SK-N-SH (cell line): ENCODE measurements around the gene FAM241A. TPM values are rescaled to one million over a fixed set of nuclear protein-coding genes. Genes with fewer than 3 reads are reported as not detected.

ENCODE experiments used
- CTCF ChIA-PET: fragments of 300-600, 350-600 bp; formaldehyde crosslinking; extraction: SDS; loops from one replicate; lab custom pipeline; 2021; lab: Yijun Ruan, JAX
- POLR2A ChIA-PET: fragments of 350-600 bp; sonication (Branson Sonifier 250); formaldehyde crosslinking; extraction: SDS; loops from one replicate; lab custom pipeline; 2020; ENCODE audit warnings: antibody characterized with exemption, inconsistent platforms; lab: Yijun Ruan, JAX
- DNase-seq: peaks from one replicate; pipeline ENCODE4 v3.0.0; 2012
- H2AFZ ChIP-seq: fragments of 200-600 bp; sonication (generic); 2 replicates; pipeline ENCODE4 v1.8.1; 2016; ENCODE audit warnings: antibody characterized with exemption, mild to moderate bottlenecking, low read depth
- H3F3A ChIP-seq: fragments of 200-600 bp; sonication (generic); replicated peaks from 2 replicates; pipeline ENCODE3; 2016; ENCODE audit warnings: antibody characterized with exemption, mild to moderate bottlenecking; ENCODE audit not compliant: insufficient read depth
- H3K27ac ChIP-seq, 2 experiments: fragments of 200-500 bp in 1 of 2; fragments of 200-600 bp in 1 of 2; sonication (Bioruptor generic) in 1 of 2; sonication (generic), shearing (Covaris generic) in 1 of 2; 2 replicates each; pipeline versions ENCODE4 v1.5.1 to v1.6.1; 2014 to 2016; ENCODE audit warnings: low read depth in 2 of 2, inconsistent platforms in 1 of 2, low read length in 1 of 2, mild to moderate bottlenecking in 1 of 2, mixed read lengths in 1 of 2
- H3K27me3 ChIP-seq: fragments of 200-600 bp; sonication (generic), shearing (Covaris generic); 2 replicates; pipeline ENCODE4 v1.6.1; 2016; ENCODE audit warnings: mixed run types; ENCODE audit not compliant: insufficient read depth
- H3K36me3 ChIP-seq, 2 experiments: fragments of 200-500 bp in 1 of 2; fragments of 200-600 bp in 1 of 2; sonication (Bioruptor generic) in 1 of 2; sonication (generic) in 1 of 2; replicated peaks in 1 of 2; 2 replicates each; pipeline versions ENCODE3 to v1.5.1; 2014 to 2016; ENCODE audit warnings: low read length in 1 of 2, mild to moderate bottlenecking in 1 of 2; ENCODE audit not compliant: insufficient read depth in 2 of 2, control insufficient read depth in 1 of 2
- H3K4me1 ChIP-seq, 2 experiments: fragments of 200-500 bp in 1 of 2; fragments of 200-600 bp in 1 of 2; sonication (Bioruptor generic) in 1 of 2; sonication (generic), shearing (Covaris generic) in 1 of 2; 2 replicates each; pipeline versions ENCODE4 v1.5.1 to v1.6.1; 2014 to 2016; ENCODE audit warnings: low read depth in 1 of 2, low read length in 1 of 2, mixed run types in 1 of 2; ENCODE audit not compliant: insufficient read depth in 2 of 2, control insufficient read depth in 1 of 2
- H3K4me2 ChIP-seq: fragments of 200-600 bp; sonication (generic), shearing (Covaris generic); 2 replicates; pipeline ENCODE4 v1.6.1; 2017; ENCODE audit warnings: mixed run types
- H3K4me3 ChIP-seq, 2 experiments: fragments of 200-500 bp in 1 of 2; fragments of 200-600 bp in 1 of 2; sonication (Bioruptor generic) in 1 of 2; sonication (generic), shearing (Covaris generic) in 1 of 2; 2 replicates each; pipeline versions ENCODE4 v1.5.1 to v1.8.1; 2014 to 2016; ENCODE audit warnings: low read depth in 2 of 2, inconsistent platforms in 1 of 2, low read length in 1 of 2, mild to moderate bottlenecking in 1 of 2, mixed read lengths in 1 of 2, moderate library complexity in 1 of 2
- H3K79me2 ChIP-seq: fragments of 200-600 bp; sonication (generic); 2 replicates; pipeline ENCODE4 v1.8.1; 2017; ENCODE audit warnings: mild to moderate bottlenecking; ENCODE audit not compliant: insufficient read depth
- H3K9ac ChIP-seq: fragments of 200-600 bp; sonication (generic); 2 replicates; pipeline ENCODE4 v1.6.1; 2017; ENCODE audit warnings: mixed run types
- H3K9me2 ChIP-seq: fragments of 200-600 bp; sonication (generic); 2 replicates; pipeline ENCODE4 v1.6.1; 2017; ENCODE audit warnings: mixed run types
- H3K9me3 ChIP-seq: fragments of 200-600 bp; sonication (generic); 2 replicates; pipeline ENCODE4 v1.6.1; 2017; ENCODE audit warnings: mixed run types, mild to moderate bottlenecking, moderate library complexity
- H4K20me1 ChIP-seq: fragments of 200-600 bp; sonication (generic); 2 replicates; pipeline ENCODE4 v1.6.1; 2017; ENCODE audit warnings: mild to moderate bottlenecking, mixed run types; ENCODE audit not compliant: insufficient read depth
- CHD2 ChIP-seq: fragments of 150-350 bp; IDR thresholded peaks from 2 replicates; pipeline ENCODE4 v1.6.1; 2018; ENCODE audit warnings: low read length; ENCODE audit not compliant: partially characterized antibody
- EP300 ChIP-seq, 2 experiments: IDR thresholded peaks; 2 replicates each; pipeline versions ENCODE4 v1.4.0 to v1.6.1; 2012; ENCODE audit warnings: borderline replicate concordance in 1 of 2, low read depth in 1 of 2, low read length in 1 of 2
- EZH2phosphoT487 ChIP-seq: fragments of 200-600 bp; sonication (generic); IDR thresholded peaks from 2 replicates; pipeline ENCODE4 v1.6.1; 2017; ENCODE audit warnings: low read depth, mixed run types, mild to moderate bottlenecking, antibody characterized with exemption, moderate library complexity, borderline replicate concordance
- FOXJ3 ChIP-seq: sonication (generic); formaldehyde crosslinking; IDR thresholded peaks from 2 replicates; pipeline ENCODE4 v1.5.1; 2020; ENCODE audit warnings: mild to moderate bottlenecking, missing genetic modification reagents
- FOXM1 ChIP-seq: IDR thresholded peaks from 2 replicates; pipeline ENCODE4 v1.4.0; 2012; ENCODE audit warnings: low read depth, mild to moderate bottlenecking
- MXI1 ChIP-seq: IDR thresholded peaks from 2 replicates; pipeline ENCODE4 v1.6.1; 2012; ENCODE audit warnings: mild to moderate bottlenecking, low read depth, low read length, improper control_type of control experiment
- NFIC ChIP-seq: IDR thresholded peaks from 2 replicates; pipeline ENCODE4 v1.4.0; 2012; ENCODE audit warnings: borderline replicate concordance
- POLR2AphosphoS5 ChIP-seq: IDR thresholded peaks from 2 replicates; pipeline ENCODE4 v1.6.1; 2012; ENCODE audit warnings: low read depth, low read length
- RFX5 ChIP-seq: IDR thresholded peaks from 2 replicates; pipeline ENCODE4 v1.6.1; 2012; ENCODE audit warnings: mild to moderate bottlenecking, improper control_type of control experiment, low read length
- SIN3A ChIP-seq: IDR thresholded peaks from 2 replicates; pipeline ENCODE4 v1.6.1; 2012; ENCODE audit warnings: low read depth, mild to moderate bottlenecking, low read length, moderate library complexity, borderline replicate concordance
- SMC3 ChIP-seq: IDR thresholded peaks from 2 replicates; pipeline ENCODE4 v1.6.1; 2012; ENCODE audit warnings: low read depth, low read length, improper control_type of control experiment
- TCF12 ChIP-seq: IDR thresholded peaks from 2 replicates; pipeline ENCODE4 v1.4.0; 2012
- TEAD4 ChIP-seq: IDR thresholded peaks from 2 replicates; pipeline ENCODE4 v1.4.0; 2012; ENCODE audit warnings: mild to moderate bottlenecking, borderline replicate concordance; ENCODE audit not compliant: insufficient read depth
- YY1 ChIP-seq: IDR thresholded peaks from 2 replicates; pipeline ENCODE4 v1.4.0; 2012; ENCODE audit warnings: low read depth, mild to moderate bottlenecking
- WGBS: methylation state at CpG from one replicate; pipeline ENCODE4 v1.1.6; 2017; ENCODE audit warnings: low lambda C conversion rate; 5-methylcytosine and 5-hydroxymethylcytosine counted together
- polyA plus RNA-seq, 3 experiments: library from polyadenylated mRNA; depleted of rRNA; stranded (reverse); fragments of >200 nt; gene quantifications; 2 replicates each; pipeline ENCODE4 v1.2.3, GENCODE V29; 2012
- TF ChIP-seq, protein P1 (sequence below): IDR thresholded peaks from 2 replicates; pipeline ENCODE4; 2012
- TF ChIP-seq, protein P2 (sequence below): IDR thresholded peaks from 2 replicates; pipeline ENCODE4 v1.4.0; 2012; ENCODE audit warnings: low read depth, borderline replicate concordance
- TF ChIP-seq, protein P3 (sequence below): fragments of 150-350 bp; IDR thresholded peaks from 2 replicates; pipeline ENCODE4 v1.6.1; 2016; ENCODE audit warnings: mild to moderate bottlenecking, low read depth, low read length

FAM241A gene
- polyA plus RNA-seq, 1 of the 3 experiments (the other 2 are of a cell fraction), result 0.44 TPM

DNA sequence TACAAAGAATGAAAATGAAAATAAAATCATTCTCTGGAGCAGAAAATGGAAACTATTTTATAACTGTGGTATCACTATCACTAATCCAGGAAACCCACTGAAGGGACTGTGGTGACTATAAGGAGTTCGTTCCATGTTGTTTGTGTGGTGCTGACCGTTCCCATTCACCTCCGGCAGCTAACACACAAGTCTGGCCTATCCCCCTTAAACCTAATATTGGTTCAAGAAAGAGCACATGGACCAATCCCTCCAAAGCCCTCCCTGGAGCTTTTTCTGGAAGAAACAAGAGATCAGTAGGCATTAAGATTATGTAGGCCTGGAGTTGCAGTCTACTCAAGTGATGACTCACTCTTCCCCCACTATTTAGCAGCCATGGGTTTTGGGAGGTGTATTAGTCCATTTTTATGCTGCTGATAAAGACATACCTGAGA, 25.9 kb upstream of the FAM241A start:
- no peak for DNase-seq
- H2AFZ ChIP-seq, result no peak overlapping the region
- POLR2A ChIA-PET, result no interaction called here
- H3K79me2 ChIP-seq, result no peaks in the 10 kb centered on the region
- H4K20me1 ChIP-seq, result no peaks in the 10 kb centered on the region
- H3K9me2 ChIP-seq, result no peaks in the 10 kb centered on the region
- H3K9ac ChIP-seq, result no peak overlapping the region
- no peaks in the 10 kb centered on the region for H3K9me3 ChIP-seq
- no peak overlapping the region for H3K4me2 ChIP-seq
- no peaks in the 10 kb centered on the region for H3K36me3 ChIP-seq
- H3K4me1 ChIP-seq, result no peaks in the 10 kb centered on the region; a peak in 1 of 4 replicates
- no peaks in the 10 kb centered on the region for H3K27me3 ChIP-seq
- CTCF ChIA-PET, result interaction anchor here (1.5 kb wide), 1 partner anchor 20 kb away, joined by 5 read pairs; no protein-coding TSS in a partner anchor
- no peaks in the 10 kb centered on the region for H3F3A ChIP-seq
- TF ChIP-seq SIN3A (no peak), YY1 (no peak), MXI1 (no peak), EZH2phosphoT487 (no peak), EP300 (IDR thresholded peaks at IDR 0.05; ENCODE audit: borderline replicate concordance in 1 of 2, low read depth in 1 of 2, low read length in 1 of 2) (no peak), SMC3 (no peak), TEAD4 (no peak), POLR2AphosphoS5 (no peak), FOXJ3 (CRISPR knock-in tag) (no peak), RFX5 (no peak), CHD2 (no peak), FOXM1 (no peak), NFIC (no peak), TCF12 (no peak)
- TF ChIP-seq, protein P1, sequence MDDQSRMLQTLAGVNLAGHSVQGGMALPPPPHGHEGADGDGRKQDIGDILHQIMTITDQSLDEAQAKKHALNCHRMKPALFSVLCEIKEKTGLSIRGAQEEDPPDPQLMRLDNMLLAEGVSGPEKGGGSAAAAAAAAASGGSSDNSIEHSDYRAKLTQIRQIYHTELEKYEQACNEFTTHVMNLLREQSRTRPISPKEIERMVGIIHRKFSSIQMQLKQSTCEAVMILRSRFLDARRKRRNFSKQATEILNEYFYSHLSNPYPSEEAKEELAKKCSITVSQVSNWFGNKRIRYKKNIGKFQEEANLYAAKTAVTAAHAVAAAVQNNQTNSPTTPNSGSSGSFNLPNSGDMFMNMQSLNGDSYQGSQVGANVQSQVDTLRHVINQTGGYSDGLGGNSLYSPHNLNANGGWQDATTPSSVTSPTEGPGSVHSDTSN, result no peak
- TF ChIP-seq, protein P2, sequence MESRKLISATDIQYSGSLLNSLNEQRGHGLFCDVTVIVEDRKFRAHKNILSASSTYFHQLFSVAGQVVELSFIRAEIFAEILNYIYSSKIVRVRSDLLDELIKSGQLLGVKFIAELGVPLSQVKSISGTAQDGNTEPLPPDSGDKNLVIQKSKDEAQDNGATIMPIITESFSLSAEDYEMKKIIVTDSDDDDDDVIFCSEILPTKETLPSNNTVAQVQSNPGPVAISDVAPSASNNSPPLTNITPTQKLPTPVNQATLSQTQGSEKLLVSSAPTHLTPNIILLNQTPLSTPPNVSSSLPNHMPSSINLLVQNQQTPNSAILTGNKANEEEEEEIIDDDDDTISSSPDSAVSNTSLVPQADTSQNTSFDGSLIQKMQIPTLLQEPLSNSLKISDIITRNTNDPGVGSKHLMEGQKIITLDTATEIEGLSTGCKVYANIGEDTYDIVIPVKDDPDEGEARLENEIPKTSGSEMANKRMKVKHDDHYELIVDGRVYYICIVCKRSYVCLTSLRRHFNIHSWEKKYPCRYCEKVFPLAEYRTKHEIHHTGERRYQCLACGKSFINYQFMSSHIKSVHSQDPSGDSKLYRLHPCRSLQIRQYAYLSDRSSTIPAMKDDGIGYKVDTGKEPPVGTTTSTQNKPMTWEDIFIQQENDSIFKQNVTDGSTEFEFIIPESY, result no peak
- TF ChIP-seq, protein P3, sequence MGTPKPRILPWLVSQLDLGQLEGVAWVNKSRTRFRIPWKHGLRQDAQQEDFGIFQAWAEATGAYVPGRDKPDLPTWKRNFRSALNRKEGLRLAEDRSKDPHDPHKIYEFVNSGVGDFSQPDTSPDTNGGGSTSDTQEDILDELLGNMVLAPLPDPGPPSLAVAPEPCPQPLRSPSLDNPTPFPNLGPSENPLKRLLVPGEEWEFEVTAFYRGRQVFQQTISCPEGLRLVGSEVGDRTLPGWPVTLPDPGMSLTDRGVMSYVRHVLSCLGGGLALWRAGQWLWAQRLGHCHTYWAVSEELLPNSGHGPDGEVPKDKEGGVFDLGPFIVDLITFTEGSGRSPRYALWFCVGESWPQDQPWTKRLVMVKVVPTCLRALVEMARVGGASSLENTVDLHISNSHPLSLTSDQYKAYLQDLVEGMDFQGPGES, result no peak
- H3K27ac ChIP-seq, result no peak overlapping the region
- H3K4me3 ChIP-seq, result no peak overlapping the region
- WGBS, result 56% methylated on average over 2 of the region's 3 CpGs
